ENCODE data around the gene HEXIM1.

HEXIM1 gene

GRCh38 chr17:45117848-45118646 is 30.2 kb upstream of the HEXIM1 start:
- H3K27me3 ChIP-seq (ENCODE audit: insufficient read depth, low read depth) = no peaks in the 10 kb centered on the region
- no peaks in the 10 kb centered on the region for H4K20me1 ChIP-seq (ENCODE audit: insufficient read depth)
- H2AFZ ChIP-seq (ENCODE audit: low read depth) = no peak overlapping the region
- TF ChIP-seq CTCF (conservative IDR thresholded peaks at IDR 0.05; ENCODE audit: low read depth, low read length) = no peak
- no peaks in the 10 kb centered on the region for H3K79me2 ChIP-seq (ENCODE audit: insufficient read depth, low read depth)
- no peak overlapping the region for H3K27ac ChIP-seq
- no peak overlapping the region for H3K9ac ChIP-seq
- H3K36me3 ChIP-seq (ENCODE audit: insufficient read depth) = no peaks in the 10 kb centered on the region
- no peak overlapping the region for H3K4me2 ChIP-seq
- H3K4me3 ChIP-seq (IDR thresholded peaks at IDR 0.05; ENCODE audit: insufficient read depth, low read depth, low read length) = no peak overlapping the region
- H3K4me1 ChIP-seq (ENCODE audit: low read depth, poor library complexity, severe bottlenecking) = no peaks in the 10 kb centered on the region

GRCh38 chr17:45118691-45119090 is 29.6 kb upstream of the HEXIM1 start:
- no peak overlapping the region for H3K4me3 ChIP-seq (IDR thresholded peaks at IDR 0.05; ENCODE audit: insufficient read depth, low read depth, low read length)
- H3K4me2 ChIP-seq = no peak overlapping the region
- TF ChIP-seq CTCF (conservative IDR thresholded peaks at IDR 0.05; ENCODE audit: low read depth, low read length) = no peak
- no peaks in the 10 kb centered on the region for H3K36me3 ChIP-seq (ENCODE audit: insufficient read depth)
- H3K79me2 ChIP-seq (ENCODE audit: insufficient read depth, low read depth) = no peaks in the 10 kb centered on the region
- no peaks in the 10 kb centered on the region for H4K20me1 ChIP-seq (ENCODE audit: insufficient read depth)
- no peak overlapping the region for H3K9ac ChIP-seq
- no peaks in the 10 kb centered on the region for H3K4me1 ChIP-seq (ENCODE audit: low read depth, poor library complexity, severe bottlenecking)
- no peak overlapping the region for H3K27ac ChIP-seq
- no peak overlapping the region for H2AFZ ChIP-seq (ENCODE audit: low read depth)
- no peaks in the 10 kb centered on the region for H3K27me3 ChIP-seq (ENCODE audit: insufficient read depth, low read depth)

GRCh38 chr17:45119964-45120363 is 28.3 kb upstream of the HEXIM1 start:
- H3K9ac ChIP-seq = no peak overlapping the region
- H3K4me3 ChIP-seq (IDR thresholded peaks at IDR 0.05; ENCODE audit: insufficient read depth, low read depth, low read length) = no peak overlapping the region
- no peak overlapping the region for H3K27ac ChIP-seq
- TF ChIP-seq CTCF (conservative IDR thresholded peaks at IDR 0.05; ENCODE audit: low read depth, low read length) = no peak
- no peaks in the 10 kb centered on the region for H4K20me1 ChIP-seq (ENCODE audit: insufficient read depth)
- no peaks in the 10 kb centered on the region for H3K27me3 ChIP-seq (ENCODE audit: insufficient read depth, low read depth)
- no peak overlapping the region for H2AFZ ChIP-seq (ENCODE audit: low read depth)
- no peaks in the 10 kb centered on the region for H3K79me2 ChIP-seq (ENCODE audit: insufficient read depth, low read depth)
- no peak overlapping the region for H3K4me2 ChIP-seq
- no peaks in the 10 kb centered on the region for H3K36me3 ChIP-seq (ENCODE audit: insufficient read depth)
- no peaks in the 10 kb centered on the region for H3K4me1 ChIP-seq (ENCODE audit: low read depth, poor library complexity, severe bottlenecking)

GRCh38 chr17:45120558-45120957 is 27.7 kb upstream of the HEXIM1 start:
- H3K4me3 ChIP-seq (IDR thresholded peaks at IDR 0.05; ENCODE audit: insufficient read depth, low read depth, low read length) = no peak overlapping the region

More at GRCh38 chr17:45120558-45120957, 27.7 kb upstream of the HEXIM1 start:
- no peak overlapping the region for H2AFZ ChIP-seq (ENCODE audit: low read depth)
- H3K4me2 ChIP-seq = no peak overlapping the region
- H3K36me3 ChIP-seq (ENCODE audit: insufficient read depth) = no peaks in the 10 kb centered on the region
- no peaks in the 10 kb centered on the region for H3K27me3 ChIP-seq (ENCODE audit: insufficient read depth, low read depth)
- H3K4me1 ChIP-seq (ENCODE audit: low read depth, poor library complexity, severe bottlenecking) = no peaks in the 10 kb centered on the region
- no peak overlapping the region for H3K27ac ChIP-seq
- H3K79me2 ChIP-seq (ENCODE audit: insufficient read depth, low read depth) = no peaks in the 10 kb centered on the region
- H3K9ac ChIP-seq = no peak overlapping the region
- TF ChIP-seq CTCF (conservative IDR thresholded peaks at IDR 0.05; ENCODE audit: low read depth, low read length) = no peak
- no peaks in the 10 kb centered on the region for H4K20me1 ChIP-seq (ENCODE audit: insufficient read depth)
